Ureter (tissue), 1 donor: ENCODE results near the gene POTEE. TPM values are rescaled to one million over a fixed set of nuclear protein-coding genes. Genes with fewer than 3 reads are reported as not detected.
"Not testable (repeated sequence)": the region's sequence is repeated elsewhere in the genome, so short reads cannot be mapped to it uniquely, and the experiment has no call there.

ENCODE experiments used
- DNase-seq: peaks from one replicate; pipeline ENCODE4 v3.0.0-alpha.2; 2020; ENCODE audit warnings: low spot score
- total RNA-seq: library from RNA; stranded (reverse); gene quantifications from one replicate; pipeline ENCODE4 v1.2.4, GENCODE V29; 2023
- donor health status: DM: yes; HTN: yes; CAD: no.

POTEE gene
- total RNA-seq, result 0.29 TPM

DNA sequence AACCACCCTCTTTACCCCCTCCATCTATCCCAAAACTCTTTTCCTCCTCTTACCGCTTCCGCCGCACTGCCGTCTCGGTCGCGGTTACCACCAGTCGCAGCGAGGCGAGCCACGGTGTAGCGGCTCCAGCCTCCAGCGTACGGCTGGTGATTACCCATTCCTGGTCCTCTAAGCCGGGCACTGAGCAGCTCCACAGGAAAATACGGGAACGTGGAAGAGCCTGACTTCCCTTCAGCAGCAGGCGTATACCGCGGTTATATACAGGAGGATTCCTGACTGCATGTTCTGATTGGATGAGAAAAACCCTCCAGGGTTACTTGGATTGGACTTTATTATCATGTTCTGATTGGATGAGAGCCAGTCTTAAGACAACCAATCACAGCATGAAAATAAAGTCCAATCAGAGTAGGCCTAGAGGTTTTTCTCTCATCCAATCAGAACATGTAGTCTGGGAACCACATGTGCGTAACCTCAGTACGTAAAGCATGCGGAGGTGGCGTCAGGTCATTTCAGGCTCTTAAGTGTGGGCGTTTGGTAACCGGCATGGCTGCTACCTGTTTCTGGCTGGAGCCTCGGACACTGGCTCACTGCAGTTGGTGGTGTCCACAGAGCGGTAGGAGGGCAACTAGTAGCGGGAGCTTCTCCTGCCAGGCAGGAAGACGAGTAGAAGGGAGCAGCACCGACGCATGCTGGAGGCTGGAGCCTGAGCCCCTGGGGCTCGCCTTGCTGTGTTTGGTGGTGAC is at the start of gene POTEE:
POTEE (plus strand) TSS at position 507 of the 743 bp plus-strand sequence. CDS start 8,867 bp downstream, outside the sequence.
- DNase-seq, result not testable (repeated sequence)

DNA sequence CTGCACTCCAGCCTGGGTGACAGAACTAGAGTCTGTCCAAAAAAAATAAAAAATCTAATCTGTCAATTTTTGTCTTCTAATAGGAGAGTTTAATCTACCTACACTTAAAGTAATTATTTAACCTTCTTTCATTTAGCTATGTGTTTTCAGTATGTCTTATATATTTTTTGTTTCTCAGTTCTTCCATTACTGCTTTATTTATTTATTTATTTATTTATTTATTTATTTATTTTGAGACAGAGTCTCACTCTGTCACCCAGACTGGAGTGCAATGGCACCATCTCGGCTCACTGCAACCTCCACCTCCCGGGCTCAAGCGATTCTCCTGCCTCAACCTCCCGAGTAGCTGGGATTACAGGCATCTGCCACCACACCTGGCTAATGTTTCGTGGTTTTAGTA is 43.8 kb upstream of the POTEE start:
- DNase-seq, result not testable (repeated sequence)

DNA sequence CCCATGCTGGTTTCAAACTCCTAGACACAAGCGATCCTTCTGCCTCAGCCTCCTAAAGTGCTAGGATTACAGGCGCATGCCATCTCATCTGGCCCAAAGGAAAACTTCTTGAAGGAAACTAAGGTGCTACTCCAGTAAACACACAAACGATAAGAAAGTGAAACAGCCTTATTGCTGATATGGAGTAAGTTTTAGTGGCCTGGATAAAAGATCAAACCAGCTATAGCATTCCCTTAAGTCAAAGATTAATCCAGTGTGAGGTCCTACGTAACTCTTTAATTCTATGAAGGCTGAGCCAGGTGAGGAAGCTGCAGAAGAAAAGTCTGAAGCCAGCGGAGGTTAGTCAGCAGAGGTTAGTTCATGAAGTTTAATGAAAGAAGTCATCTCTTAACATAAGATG is 40.8 kb upstream of the POTEE start:
- no peak for DNase-seq

DNA sequence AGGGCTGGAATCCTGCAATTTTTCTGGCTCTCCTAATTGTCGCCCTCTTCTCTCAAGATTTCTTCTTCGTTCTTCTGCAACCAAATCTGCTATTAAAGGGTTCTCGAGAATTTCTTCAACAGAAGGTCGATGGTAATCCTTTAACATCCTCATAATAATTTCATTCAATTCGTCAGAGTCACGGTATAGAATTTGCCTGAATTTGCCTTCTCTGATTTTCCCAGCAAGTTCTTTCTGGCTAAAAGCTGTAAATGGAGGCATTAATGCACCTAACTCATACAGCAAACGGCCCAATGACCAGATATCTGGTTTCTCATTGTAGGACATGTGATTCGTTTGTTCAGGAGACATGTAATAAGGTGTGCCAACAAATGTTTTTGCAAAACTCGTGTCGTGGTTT is 31.3 kb upstream of the POTEE start:
- not testable (repeated sequence) for DNase-seq

DNA sequence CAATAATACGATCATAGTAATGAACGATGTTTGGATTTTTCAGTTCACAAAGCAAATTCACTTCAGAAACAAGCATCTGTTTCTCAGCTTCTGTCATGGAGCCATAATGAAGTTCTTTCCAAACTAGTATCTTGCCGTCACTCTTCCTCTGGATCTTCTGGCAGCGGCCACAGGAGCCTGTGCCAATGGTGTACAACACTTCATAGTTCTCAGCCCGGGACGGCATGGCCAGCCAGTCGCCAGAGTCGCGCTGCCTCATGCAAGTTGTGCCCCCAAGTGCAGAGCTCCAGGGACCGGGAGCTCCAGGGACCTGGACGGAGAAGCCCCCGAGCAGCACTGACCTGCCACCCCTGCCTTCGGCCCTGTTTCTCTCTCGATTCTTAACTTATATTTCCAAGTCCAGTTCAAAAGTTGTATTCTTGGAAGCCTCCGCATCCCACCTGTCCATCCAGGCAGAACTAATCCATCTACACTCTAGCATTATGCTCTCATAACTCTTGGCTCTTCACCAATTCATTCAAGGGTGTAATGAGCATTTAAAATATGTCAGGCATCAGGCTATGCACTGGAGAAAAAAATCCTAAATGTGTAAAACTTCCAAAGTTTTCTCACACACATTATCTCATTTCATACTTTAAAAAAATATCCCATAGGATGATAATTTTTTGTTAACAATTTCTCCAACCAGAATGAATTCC is 30.5 kb upstream of the POTEE start:
- DNase-seq, result not testable (repeated sequence)

DNA sequence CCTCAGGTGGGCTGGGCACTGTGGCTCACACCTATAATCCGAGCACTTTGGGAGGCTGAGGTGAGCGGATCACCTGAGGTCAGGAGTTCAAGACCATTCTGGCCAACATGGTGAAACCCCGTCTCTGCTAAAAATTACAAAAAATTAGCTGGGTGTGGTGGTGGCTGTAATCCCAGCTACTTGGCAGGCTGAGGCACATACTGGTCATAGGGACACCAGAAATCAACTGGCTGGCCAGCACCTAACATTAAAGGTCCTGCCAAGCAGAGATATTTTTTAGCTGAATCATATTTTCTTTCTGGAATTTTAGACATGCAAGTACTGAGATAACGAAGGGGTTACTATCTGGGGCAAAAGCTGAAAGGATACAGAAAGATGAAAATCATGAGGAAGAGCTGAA is 27.9 kb upstream of the POTEE start:
- DNase-seq, result not testable (repeated sequence)

- DNase-seq, result not testable (repeated sequence)
These were observed 15.9 kb upstream of the POTEE start for GRCh38 chr2:131193421-131193820.

GRCh38 chr2:131196186-131196585 is 13.2 kb upstream of the POTEE start:
- DNase-seq, result not testable (repeated sequence)

GRCh38 chr2:131201098-131201497 is 8.2 kb upstream of the POTEE start:
- DNase-seq, result no peak

DNA sequence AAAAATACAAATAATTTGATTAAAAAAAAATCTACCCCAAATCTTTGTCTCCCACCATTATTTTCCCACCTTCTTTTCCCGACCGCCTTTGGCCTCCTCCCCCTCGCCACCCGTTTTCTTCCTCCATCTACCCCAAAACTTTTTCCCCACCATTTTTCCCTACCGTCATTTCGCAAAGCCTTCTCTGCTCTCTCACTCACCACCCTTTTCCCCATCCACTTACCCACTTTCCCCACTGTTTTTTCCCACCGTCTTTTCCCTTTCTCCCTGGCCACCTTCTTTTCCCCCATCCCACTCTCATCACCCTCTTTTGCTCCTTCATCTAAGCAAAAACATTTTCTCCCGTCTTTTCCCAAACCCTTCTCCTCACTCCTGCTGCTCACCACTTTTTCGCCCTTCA is 1.5 kb upstream of the POTEE start:
- not testable (repeated sequence) for DNase-seq

GRCh38 chr2:131209773-131210104 is 403 bp downstream of the POTEE start:
- not testable (repeated sequence) for DNase-seq

- DNase-seq, result not testable (repeated sequence)
These were observed 1.3 kb downstream of the POTEE start for GRCh38 chr2:131210434-131211211.

- DNase-seq, result not testable (repeated sequence)
These were observed 8.1 kb downstream of the POTEE start for GRCh38 chr2:131217238-131217986.

DNA sequence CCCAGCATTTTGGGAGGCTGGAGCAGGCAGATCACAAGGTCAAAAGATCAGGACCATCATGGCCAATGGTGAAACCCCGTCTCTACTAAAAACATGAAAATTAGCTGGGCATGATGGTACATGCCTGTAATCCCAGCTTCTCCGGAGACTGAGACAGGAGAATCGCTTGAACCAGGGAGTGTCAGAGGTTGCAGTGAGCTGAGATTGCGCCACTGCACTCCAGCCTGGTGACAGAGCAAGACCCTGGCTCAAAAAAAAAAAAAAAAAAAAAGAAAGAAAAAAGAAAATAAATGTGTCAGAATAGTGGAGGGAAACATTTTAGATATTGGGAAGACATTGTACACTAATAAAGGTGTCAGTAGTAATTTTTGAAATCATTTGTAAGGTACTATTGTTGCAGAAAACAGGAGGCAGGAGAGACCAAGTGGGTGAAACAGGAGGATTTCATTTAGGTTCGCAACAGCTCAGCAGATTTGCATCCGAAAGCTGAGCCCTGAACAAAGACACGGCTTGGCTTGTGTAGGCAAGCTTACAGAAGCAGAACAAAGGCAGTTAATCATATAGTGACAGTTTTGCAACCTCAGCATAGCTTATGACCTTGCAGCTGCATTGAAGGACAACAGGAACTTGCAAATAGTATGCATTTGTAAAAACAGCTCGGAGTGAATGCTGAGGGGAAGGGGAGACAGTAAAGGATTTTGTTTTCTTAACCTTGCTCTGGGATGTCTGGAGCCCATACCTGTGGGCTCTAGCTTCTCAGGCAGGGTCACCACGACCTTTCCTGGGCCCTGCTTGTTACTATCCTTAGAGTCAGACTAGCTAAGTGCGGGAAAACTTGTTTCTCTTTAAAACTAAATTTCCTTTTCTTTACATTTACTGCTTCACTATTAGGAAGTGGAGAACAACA is 26.5 kb downstream of the POTEE start:
- not testable (repeated sequence) for DNase-seq

Other genes with a start within 250 kb of the POTEE start
- 70.9 TPM for gene FAM168B, start 116.1 kb upstream of the POTEE start, total RNA-seq
- gene PLEKHB2, start 104.2 kb upstream of the POTEE start, total RNA-seq, result 57.7 TPM
- 0.13 TPM for gene RAB6D, start 154.6 kb downstream of the POTEE start, total RNA-seq